Astrocyte (in vitro differentiated cells and primary cell): ENCODE measurements around the gene SNCAIP. TPM values are rescaled to one million over a fixed set of nuclear protein-coding genes. Genes with fewer than 3 reads are reported as not detected.

ENCODE experiments used
- DNase-seq: peaks from one replicate; pipeline ENCODE4 v3.0.0-alpha.2; 2010; ENCODE audit warnings: low read depth
- FAIRE-seq: peaks from 2 replicates; lab custom pipeline; 2011; peaks lifted over from hg19 to GRCh38; lab: Jason Lieb, UNC
- H2AFZ ChIP-seq: 2 replicates; pipeline ENCODE4 v1.6.0; 2012; ENCODE audit warnings: low read depth, low read length, inconsistent platforms
- H3K27ac ChIP-seq: 2 replicates; pipeline ENCODE4 v1.5.1; 2011; ENCODE audit warnings: low read depth, low read length, inconsistent platforms
- H3K27me3 ChIP-seq: 2 replicates; pipeline ENCODE4 v1.6.0; 2011; ENCODE audit warnings: low read length, inconsistent platforms; ENCODE audit not compliant: insufficient read depth
- H3K36me3 ChIP-seq: 2 replicates; pipeline ENCODE4 v1.5.1; 2011; ENCODE audit warnings: low read length, inconsistent platforms; ENCODE audit not compliant: insufficient read depth
- H3K4me1 ChIP-seq: 2 replicates; pipeline ENCODE4 v1.5.1; 2011; ENCODE audit warnings: low read length, inconsistent platforms; ENCODE audit not compliant: insufficient read depth
- H3K4me2 ChIP-seq: 2 replicates; pipeline ENCODE4 v1.6.0; 2012; ENCODE audit warnings: low read length, inconsistent platforms
- H3K4me3 ChIP-seq: 2 replicates; pipeline ENCODE4 v1.5.1; 2011; ENCODE audit warnings: low read depth, mild to moderate bottlenecking, low read length, inconsistent platforms; ENCODE audit not compliant: insufficient read depth
- H3K79me2 ChIP-seq: 2 replicates; pipeline ENCODE4 v1.6.0; 2012; ENCODE audit warnings: mild to moderate bottlenecking, low read length, inconsistent platforms; ENCODE audit not compliant: insufficient read depth
- H3K9ac ChIP-seq: 2 replicates; pipeline ENCODE4 v1.6.0; 2012; ENCODE audit warnings: mild to moderate bottlenecking, low read length, inconsistent platforms
- H3K9me3 ChIP-seq: 2 replicates; pipeline ENCODE4 v1.5.1; 2012; ENCODE audit warnings: low read depth, mild to moderate bottlenecking, low read length, inconsistent platforms; ENCODE audit not compliant: insufficient read depth
- H4K20me1 ChIP-seq: 2 replicates; pipeline ENCODE4 v1.6.0; 2012; ENCODE audit warnings: low read length, inconsistent platforms; ENCODE audit not compliant: insufficient read depth
- H3K27ac Mint-ChIP-seq: one replicate; pipeline ENCODE4 v1.8.0; 2021; ENCODE audit warnings: mild to moderate bottlenecking, mixed read lengths; ENCODE audit not compliant: unreplicated experiment
- H3K27me3 Mint-ChIP-seq: one replicate; pipeline ENCODE4 v1.8.0; 2021; ENCODE audit warnings: low read depth, mixed read lengths; ENCODE audit not compliant: unreplicated experiment
- H3K36me3 Mint-ChIP-seq: one replicate; pipeline ENCODE4 v1.8.0; 2021; ENCODE audit warnings: low read depth, mixed read lengths; ENCODE audit not compliant: unreplicated experiment
- H3K4me1 Mint-ChIP-seq: one replicate; pipeline ENCODE4 v1.8.0; 2021; ENCODE audit warnings: low read depth, mixed read lengths; ENCODE audit not compliant: unreplicated experiment
- H3K4me3 Mint-ChIP-seq: one replicate; pipeline ENCODE4 v1.8.0; 2021; ENCODE audit warnings: mild to moderate bottlenecking, moderate library complexity, mixed read lengths; ENCODE audit not compliant: unreplicated experiment
- H3K9me3 Mint-ChIP-seq: one replicate; pipeline ENCODE4 v1.8.0; 2021; ENCODE audit warnings: mild to moderate bottlenecking, mixed read lengths; ENCODE audit not compliant: unreplicated experiment
- EZH2 ChIP-seq: IDR thresholded peaks from 2 replicates; pipeline ENCODE4 v1.6.1; 2012; ENCODE audit warnings: mild to moderate bottlenecking, low read length, inconsistent platforms; ENCODE audit not compliant: insufficient read depth
- total RNA-seq: library from RNA; stranded (reverse); gene quantifications from 2 replicates; pipeline ENCODE4 v1.2.1, GENCODE V29; 2021
- TF ChIP-seq, protein P1 (sequence below): IDR thresholded peaks from 2 replicates; pipeline ENCODE4 v1.5.1; 2011; ENCODE audit warnings: low read depth, mild to moderate bottlenecking, inconsistent platforms, low read length, moderate library complexity; ENCODE audit not compliant: insufficient read depth

Gene SNCAIP
- total RNA-seq, 1 donor from 2014 or later, result 1.7 TPM

DNA sequence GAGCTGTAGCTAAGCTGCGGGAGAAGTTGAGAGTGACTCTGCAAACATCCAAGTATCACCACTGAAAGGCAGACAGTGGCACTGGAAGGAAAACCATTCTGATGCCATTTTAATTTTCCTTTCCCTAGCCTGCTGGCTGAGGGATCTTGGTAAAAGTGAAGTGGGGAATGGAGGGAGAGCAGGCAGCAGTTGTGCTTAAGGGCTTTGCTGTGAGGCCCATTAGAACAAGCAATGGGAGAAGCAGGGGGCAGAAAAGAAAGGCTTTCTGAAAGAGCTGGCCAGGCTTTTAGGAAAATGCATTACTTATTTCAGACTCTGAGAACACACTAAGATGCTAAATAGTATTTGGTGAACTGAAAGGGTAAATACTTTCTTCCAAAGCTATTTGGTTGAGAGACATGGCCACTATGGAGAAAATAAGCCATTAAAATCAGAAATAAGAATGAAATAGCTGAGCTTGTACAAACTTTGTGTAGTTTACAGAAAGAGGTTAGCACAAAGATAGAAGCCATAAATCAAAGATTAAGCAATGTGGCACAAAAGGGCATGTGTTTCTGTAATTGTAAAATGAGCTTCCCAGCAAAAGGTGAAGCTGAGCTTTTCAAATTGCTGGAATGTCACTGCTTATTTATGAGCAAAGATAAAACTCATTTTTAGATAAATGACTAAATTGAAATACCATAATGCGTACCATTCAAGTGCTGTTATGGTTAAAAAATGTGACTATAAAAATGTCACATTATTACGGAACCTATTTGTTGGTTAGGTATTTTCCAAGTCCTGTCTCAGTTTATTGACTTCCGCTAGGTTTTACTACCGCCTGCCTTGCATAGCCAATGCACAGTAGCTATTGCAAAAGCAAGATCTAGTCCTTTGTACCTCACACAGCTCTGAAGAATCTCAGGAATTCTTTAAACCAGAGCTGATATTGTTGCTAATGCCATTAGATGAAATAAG is 20.8 kb downstream of the SNCAIP start:
- Histone ChIP-seq H2AFZ (no peak overlapping the region), H3K36me3 (no peaks in the 10 kb centered on the region), H3K9ac (no peak overlapping the region), H3K79me2 (no peaks in the 10 kb centered on the region), H4K20me1 (no peaks in the 10 kb centered on the region), H3K27ac (no peak overlapping the region), H3K4me1 (no peaks in the 10 kb centered on the region), H3K27me3 (no peaks in the 10 kb centered on the region), H3K4me2 (no peak overlapping the region), H3K9me3 (no peaks in the 10 kb centered on the region), H3K4me3 (no peak overlapping the region)
- H3K4me3 Mint-ChIP-seq, result no peak overlapping the region
- H3K27ac Mint-ChIP-seq, result no peak overlapping the region
- no peaks in the 10 kb centered on the region for H3K27me3 Mint-ChIP-seq
- H3K4me1 Mint-ChIP-seq, result peaks cover 2% of the 10 kb centered on the region
- DNase-seq (peak; percentile 32), FAIRE-seq (no peak)
- H3K9me3 Mint-ChIP-seq, result no peaks in the 10 kb centered on the region
- no peaks in the 10 kb centered on the region for H3K36me3 Mint-ChIP-seq
- TF ChIP-seq, protein P1, sequence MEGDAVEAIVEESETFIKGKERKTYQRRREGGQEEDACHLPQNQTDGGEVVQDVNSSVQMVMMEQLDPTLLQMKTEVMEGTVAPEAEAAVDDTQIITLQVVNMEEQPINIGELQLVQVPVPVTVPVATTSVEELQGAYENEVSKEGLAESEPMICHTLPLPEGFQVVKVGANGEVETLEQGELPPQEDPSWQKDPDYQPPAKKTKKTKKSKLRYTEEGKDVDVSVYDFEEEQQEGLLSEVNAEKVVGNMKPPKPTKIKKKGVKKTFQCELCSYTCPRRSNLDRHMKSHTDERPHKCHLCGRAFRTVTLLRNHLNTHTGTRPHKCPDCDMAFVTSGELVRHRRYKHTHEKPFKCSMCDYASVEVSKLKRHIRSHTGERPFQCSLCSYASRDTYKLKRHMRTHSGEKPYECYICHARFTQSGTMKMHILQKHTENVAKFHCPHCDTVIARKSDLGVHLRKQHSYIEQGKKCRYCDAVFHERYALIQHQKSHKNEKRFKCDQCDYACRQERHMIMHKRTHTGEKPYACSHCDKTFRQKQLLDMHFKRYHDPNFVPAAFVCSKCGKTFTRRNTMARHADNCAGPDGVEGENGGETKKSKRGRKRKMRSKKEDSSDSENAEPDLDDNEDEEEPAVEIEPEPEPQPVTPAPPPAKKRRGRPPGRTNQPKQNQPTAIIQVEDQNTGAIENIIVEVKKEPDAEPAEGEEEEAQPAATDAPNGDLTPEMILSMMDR, result no peak
- no peak for TF ChIP-seq EZH2

DNA sequence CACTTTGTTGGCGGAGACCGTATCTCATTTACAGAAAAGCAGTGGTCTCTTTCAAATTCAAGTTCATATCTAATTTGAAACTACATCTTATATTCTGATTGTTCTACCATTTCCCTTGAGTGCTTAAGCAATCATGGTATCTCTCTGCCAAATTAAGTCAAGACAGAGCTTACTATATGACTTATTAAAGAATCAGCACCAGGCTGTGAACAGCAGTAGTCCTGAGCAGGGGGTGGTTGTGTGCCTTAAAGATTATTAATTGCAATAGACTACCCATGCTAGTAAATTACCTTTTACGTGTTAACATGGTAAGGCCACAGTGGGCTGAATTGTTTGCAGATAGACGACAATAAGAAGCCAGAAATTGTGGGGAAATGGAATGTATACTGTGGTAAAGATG is 21.5 kb downstream of the SNCAIP start:
- H3K27ac Mint-ChIP-seq, result no peak overlapping the region
- Histone ChIP-seq H3K9me3 (no peaks in the 10 kb centered on the region), H3K79me2 (no peaks in the 10 kb centered on the region), H3K4me2 (no peak overlapping the region), H3K36me3 (no peaks in the 10 kb centered on the region), H4K20me1 (no peaks in the 10 kb centered on the region), H3K27ac (no peak overlapping the region), H3K9ac (no peak overlapping the region), H3K4me1 (no peaks in the 10 kb centered on the region), H3K4me3 (no peak overlapping the region), H3K27me3 (no peaks in the 10 kb centered on the region), H2AFZ (no peak overlapping the region)
- no peaks in the 10 kb centered on the region for H3K27me3 Mint-ChIP-seq
- TF ChIP-seq EZH2, result no peak
- TF ChIP-seq, protein P1, result no peak
- H3K4me3 Mint-ChIP-seq, result no peak overlapping the region
- DNase-seq, result no peak
- FAIRE-seq, result no peak
- no peaks in the 10 kb centered on the region for H3K36me3 Mint-ChIP-seq
- peaks cover 2% of the 10 kb centered on the region for H3K4me1 Mint-ChIP-seq
- H3K9me3 Mint-ChIP-seq, result no peaks in the 10 kb centered on the region

DNA sequence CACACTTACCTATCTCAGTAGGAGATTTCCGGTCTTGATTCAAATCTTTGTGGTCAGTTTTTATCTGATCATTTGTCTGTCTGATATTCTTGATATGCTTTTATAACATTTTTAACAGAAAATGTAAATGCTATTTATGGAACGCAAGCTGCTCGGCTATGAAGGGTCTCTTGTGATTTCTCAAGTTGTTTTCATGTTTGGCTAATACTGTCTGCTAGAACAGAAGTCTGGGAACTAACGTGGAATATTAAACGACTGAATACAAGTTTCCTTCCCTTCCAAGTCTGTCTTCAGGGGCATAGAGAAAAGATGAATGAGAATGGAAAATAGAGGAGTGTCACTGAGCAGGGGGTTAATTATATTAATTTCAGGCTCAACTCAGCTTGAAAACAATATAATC is 27.6 kb downstream of the SNCAIP start:
- Mint-ChIP-seq H3K27me3 (no peaks in the 10 kb centered on the region), H3K27ac (no peak overlapping the region), H3K4me1 (no peaks in the 10 kb centered on the region), H3K9me3 (no peaks in the 10 kb centered on the region), H3K36me3 (peaks cover 1% of the 10 kb centered on the region), H3K4me3 (no peak overlapping the region)
- Histone ChIP-seq H3K4me3 (no peak overlapping the region), H4K20me1 (no peaks in the 10 kb centered on the region), H3K36me3 (no peaks in the 10 kb centered on the region), H3K27me3 (no peaks in the 10 kb centered on the region), H3K9me3 (no peaks in the 10 kb centered on the region), H3K4me2 (no peak overlapping the region), H3K27ac (no peak overlapping the region), H2AFZ (no peak overlapping the region), H3K79me2 (no peaks in the 10 kb centered on the region), H3K9ac (no peak overlapping the region), H3K4me1 (no peaks in the 10 kb centered on the region)
- TF ChIP-seq EZH2, result no peak
- TF ChIP-seq, protein P1, result no peak
- no peak for FAIRE-seq
- no peak for DNase-seq
